Type B pancreatic cell (in vitro differentiated cells): ENCODE data around the gene KCNQ2. TPM values are rescaled to one million over a fixed set of nuclear protein-coding genes. Genes with fewer than 3 reads are reported as not detected.

Source experiments
- DNase-seq: peaks from one replicate; pipeline ENCODE4 v3.0.0; 2021; ENCODE audit warnings: mixed read lengths; ENCODE audit not compliant: unreplicated experiment; ENCODE audit errors: extremely low spot score
- H3K27ac Mint-ChIP-seq: 2 replicates; pipeline ENCODE4 v1.8.0; 2021; ENCODE audit warnings: mild to moderate bottlenecking, mixed read lengths
- H3K27me3 Mint-ChIP-seq: 2 replicates; pipeline ENCODE4 v1.8.0; 2021; ENCODE audit warnings: mixed read lengths
- H3K36me3 Mint-ChIP-seq: 2 replicates; pipeline ENCODE4 v1.8.0; 2021; ENCODE audit warnings: mixed read lengths
- H3K4me1 Mint-ChIP-seq: one replicate; pipeline ENCODE4 v1.8.0; 2021; ENCODE audit warnings: mixed read lengths; ENCODE audit not compliant: unreplicated experiment
- H3K4me3 Mint-ChIP-seq: 2 replicates; pipeline ENCODE4 v1.8.0; 2021; ENCODE audit warnings: mild to moderate bottlenecking, mixed read lengths
- H3K9me3 Mint-ChIP-seq: 2 replicates; pipeline ENCODE4 v1.8.0; 2021; ENCODE audit warnings: mixed read lengths
- total RNA-seq: library from RNA; stranded (reverse); gene quantifications from 2 replicates; pipeline ENCODE4 v1.2.1, GENCODE V29; 2021; ENCODE audit warnings: low replicate concordance
- TF ChIP-seq, protein P1 (sequence below): fragments of 200-600 bp; sonication (generic); conservative IDR thresholded peaks from 2 replicates; pipeline ENCODE4 v1.5.0; 2021; ENCODE audit warnings: antibody characterized with exemption, mild to moderate bottlenecking

The KCNQ2 gene
- total RNA-seq, 1 donor from 2014 or later = 47.3 TPM

DNA sequence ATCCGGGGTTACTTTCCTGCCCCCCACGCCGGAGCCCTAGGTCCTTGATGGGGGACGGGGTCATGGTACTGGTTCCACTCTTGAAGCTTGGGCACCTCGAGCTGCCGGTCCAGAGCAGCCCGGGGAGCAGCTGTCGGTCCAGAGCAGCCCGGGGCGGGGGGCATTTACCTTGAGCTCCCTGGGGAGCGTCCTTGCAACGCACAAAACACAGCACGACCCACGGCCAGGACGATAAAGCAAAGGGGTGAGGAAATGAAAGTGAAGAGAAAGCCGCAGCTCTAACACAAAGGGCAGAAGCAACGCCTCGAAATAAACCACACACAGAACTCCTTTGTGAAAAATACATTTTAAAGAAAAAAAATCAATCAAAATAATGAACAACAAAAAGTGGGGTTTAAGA lies 39.1 kb downstream of the KCNQ2 start:
- Mint-ChIP-seq H3K27me3 (no peaks in the 10 kb centered on the region), H3K9me3 (no peaks in the 10 kb centered on the region), H3K4me1 (peaks cover 6% of the 10 kb centered on the region), H3K4me3 (no peak overlapping the region), H3K36me3 (peaks cover 4% of the 10 kb centered on the region), H3K27ac (no peak overlapping the region)
- TF ChIP-seq, protein P1, sequence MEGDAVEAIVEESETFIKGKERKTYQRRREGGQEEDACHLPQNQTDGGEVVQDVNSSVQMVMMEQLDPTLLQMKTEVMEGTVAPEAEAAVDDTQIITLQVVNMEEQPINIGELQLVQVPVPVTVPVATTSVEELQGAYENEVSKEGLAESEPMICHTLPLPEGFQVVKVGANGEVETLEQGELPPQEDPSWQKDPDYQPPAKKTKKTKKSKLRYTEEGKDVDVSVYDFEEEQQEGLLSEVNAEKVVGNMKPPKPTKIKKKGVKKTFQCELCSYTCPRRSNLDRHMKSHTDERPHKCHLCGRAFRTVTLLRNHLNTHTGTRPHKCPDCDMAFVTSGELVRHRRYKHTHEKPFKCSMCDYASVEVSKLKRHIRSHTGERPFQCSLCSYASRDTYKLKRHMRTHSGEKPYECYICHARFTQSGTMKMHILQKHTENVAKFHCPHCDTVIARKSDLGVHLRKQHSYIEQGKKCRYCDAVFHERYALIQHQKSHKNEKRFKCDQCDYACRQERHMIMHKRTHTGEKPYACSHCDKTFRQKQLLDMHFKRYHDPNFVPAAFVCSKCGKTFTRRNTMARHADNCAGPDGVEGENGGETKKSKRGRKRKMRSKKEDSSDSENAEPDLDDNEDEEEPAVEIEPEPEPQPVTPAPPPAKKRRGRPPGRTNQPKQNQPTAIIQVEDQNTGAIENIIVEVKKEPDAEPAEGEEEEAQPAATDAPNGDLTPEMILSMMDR = no peak
- DNase-seq = no peak

GRCh38 chr20:63432577-63433325 lies 39.7 kb downstream of the KCNQ2 start:
- TF ChIP-seq, protein P1 = no peak
- H3K4me3 Mint-ChIP-seq = no peak overlapping the region
- H3K27me3 Mint-ChIP-seq = no peaks in the 10 kb centered on the region
- peaks cover 6% of the 10 kb centered on the region for H3K4me1 Mint-ChIP-seq
- H3K27ac Mint-ChIP-seq = no peak overlapping the region
- peaks cover 4% of the 10 kb centered on the region for H3K36me3 Mint-ChIP-seq
- no peak for DNase-seq
- H3K9me3 Mint-ChIP-seq = no peaks in the 10 kb centered on the region

- H3K27me3 Mint-ChIP-seq = no peaks in the 10 kb centered on the region
These were observed 40.5 kb downstream of the KCNQ2 start for GRCh38 chr20:63431944-63432343.

DNA sequence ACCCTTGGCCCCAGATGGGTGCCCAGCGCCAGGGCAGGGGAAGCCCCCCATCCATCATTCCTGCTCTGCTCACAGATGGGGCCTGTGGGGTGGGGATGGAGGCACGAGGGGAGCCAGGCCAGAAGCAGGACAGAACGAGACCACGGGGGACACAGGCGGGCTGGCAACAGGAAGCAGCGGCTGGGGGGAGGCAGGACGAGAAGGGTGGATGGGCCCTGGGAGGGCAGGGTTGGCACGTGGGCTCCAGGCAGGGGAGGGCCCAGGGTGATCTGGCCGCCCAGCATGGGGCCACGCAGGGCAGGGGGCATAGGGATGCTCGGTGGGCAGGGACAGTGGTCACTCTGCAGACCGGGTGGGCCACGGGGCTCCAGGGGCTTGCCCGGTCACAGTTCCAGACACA lies 41.6 kb downstream of the KCNQ2 start:
- Mint-ChIP-seq H3K4me1 (peaks cover 6% of the 10 kb centered on the region), H3K27me3 (no peaks in the 10 kb centered on the region), H3K27ac (no peak overlapping the region), H3K9me3 (no peaks in the 10 kb centered on the region), H3K4me3 (no peak overlapping the region), H3K36me3 (peaks cover 4% of the 10 kb centered on the region)
- DNase-seq = no peak
- TF ChIP-seq, protein P1 = no peak

More at GRCh38 chr20:63431944-63432343, 40.5 kb downstream of the KCNQ2 start:
- Mint-ChIP-seq H3K4me3 (no peak overlapping the region), H3K9me3 (no peaks in the 10 kb centered on the region), H3K36me3 (peaks cover 4% of the 10 kb centered on the region), H3K27ac (no peak overlapping the region), H3K4me1 (peaks cover 6% of the 10 kb centered on the region)
- DNase-seq = no peak
- TF ChIP-seq, protein P1 = no peak

GRCh38 chr20:63429992-63430391 lies 42.5 kb downstream of the KCNQ2 start:
- H3K36me3 Mint-ChIP-seq = peaks cover 4% of the 10 kb centered on the region
- no peak for DNase-seq

More at GRCh38 chr20:63429992-63430391, 42.5 kb downstream of the KCNQ2 start:
- Mint-ChIP-seq H3K4me1 (peaks cover 5% of the 10 kb centered on the region), H3K9me3 (no peaks in the 10 kb centered on the region), H3K4me3 (no peak overlapping the region), H3K27me3 (no peaks in the 10 kb centered on the region), H3K27ac (no peak overlapping the region)
- TF ChIP-seq, protein P1 = no peak
